Measurements from ENCODE around the gene SVEP1.

Gene SVEP1

GRCh38 chr9:110555551-110556331 lies 23.8 kb downstream of the SVEP1 start:
- TF ChIP-seq CTCF (IDR thresholded peaks at IDR 0.05): no peak

GRCh38 chr9:110546411-110546871 lies 33.1 kb downstream of the SVEP1 start:
- TF ChIP-seq CTCF (IDR thresholded peaks at IDR 0.05): no peak

- no peak for TF ChIP-seq CTCF (IDR thresholded peaks at IDR 0.05)
These were observed 33.8 kb downstream of the SVEP1 start for GRCh38 chr9:110545705-110546104.

- TF ChIP-seq CTCF (IDR thresholded peaks at IDR 0.05): no peak
These were observed 35.9 kb downstream of the SVEP1 start for GRCh38 chr9:110543631-110544051.

- no peak for TF ChIP-seq CTCF (IDR thresholded peaks at IDR 0.05)
These were observed 37.6 kb downstream of the SVEP1 start for GRCh38 chr9:110541950-110542349.

- TF ChIP-seq CTCF (IDR thresholded peaks at IDR 0.05): no peak
These were observed 40.9 kb downstream of the SVEP1 start for GRCh38 chr9:110538647-110539041.

- no peak for TF ChIP-seq CTCF (IDR thresholded peaks at IDR 0.05)
These were observed 41.5 kb downstream of the SVEP1 start for GRCh38 chr9:110537841-110538646.
